B cell (primary cell): ENCODE data around the gene SERPINE3. TPM values are rescaled to one million over a fixed set of nuclear protein-coding genes. Genes with fewer than 3 reads are reported as not detected.

ENCODE experiments used
- ATAC-seq: fragments of 200-7000 bp; cut with Tn5 transposase; one replicate; pipeline ENCODE4 v1.10.0; 2021; ENCODE audit warnings: low read depth, mild to moderate bottlenecking, moderate number of reproducible peaks, moderate library complexity
- CTCF ChIA-PET: fragments of 350-600 bp; sonication (Branson Sonifier 250); formaldehyde crosslinking; loops from one replicate; lab custom pipeline; 2021; ENCODE audit warnings: antibody characterized with exemption, inconsistent platforms; lab: Charles Lee
- POLR2A ChIA-PET: fragments of 350-600 bp; sonication (Branson Sonifier 250); formaldehyde crosslinking; loops from one replicate; lab custom pipeline; 2021; ENCODE audit warnings: antibody characterized with exemption; lab: Charles Lee
- DNase-seq: peaks from one replicate; pipeline ENCODE4 v3.0.0; 2013
- H2AFZ ChIP-seq: 2 replicates; pipeline ENCODE4 v1.6.1; 2012; ENCODE audit warnings: mild to moderate bottlenecking, low read depth, low read length; ENCODE audit not compliant: insufficient read depth, poor library complexity, severe bottlenecking
- H3K27ac ChIP-seq, 2 donors: 1 replicate in 1 of 2; 2 replicates in 1 of 2; pipeline ENCODE4 v1.5.1; 2012 to 2013; ENCODE audit warnings: low read length in 2 of 2, mild to moderate bottlenecking in 2 of 2, moderate library complexity in 1 of 2
- H3K27me3 ChIP-seq, 4 experiments: fragments of 200-600 bp in 1 of 4; sonication (generic) in 1 of 4; replicated peaks in 1 of 4; 1 replicate in 2 of 4; 2 replicates in 2 of 4; pipeline versions ENCODE4 v1.6.1 to v1.7.0; 2013 to 2016; ENCODE audit warnings: low read length in 3 of 4, mild to moderate bottlenecking in 2 of 4, mixed read lengths in 1 of 4, moderate library complexity in 1 of 4; ENCODE audit not compliant: insufficient read depth in 4 of 4, control insufficient read depth in 3 of 4; ENCODE audit errors: control extremely low read depth in 1 of 4
- H3K36me3 ChIP-seq, 2 experiments: replicated peaks in 1 of 2; 1 replicate in 1 of 2; 2 replicates in 1 of 2; pipeline versions ENCODE4 v1.6.1 to v1.7.1; 2013; ENCODE audit warnings: low read length in 1 of 2; ENCODE audit not compliant: insufficient read depth in 2 of 2, control insufficient read depth in 1 of 2; ENCODE audit errors: control extremely low read depth in 1 of 2, extremely low read depth in 1 of 2
- H3K4me1 ChIP-seq, 2 donors: fragments of 200-600 bp in 1 of 2; sonication (generic) in 1 of 2; 1 replicate in 1 of 2; 2 replicates in 1 of 2; pipeline versions ENCODE4 v1.5.1 to v1.6.1; 2013 to 2017; ENCODE audit warnings: low read length in 2 of 2; ENCODE audit not compliant: control insufficient read depth in 2 of 2, insufficient read depth in 2 of 2
- H3K4me2 ChIP-seq: replicated peaks from 2 replicates; pipeline ENCODE3; 2012; ENCODE audit warnings: mild to moderate bottlenecking, low read depth, low read length; ENCODE audit not compliant: poor library complexity, severe bottlenecking
- H3K4me3 ChIP-seq, 5 experiments: fragments of 200-600 bp in 1 of 5; sonication (generic) in 1 of 5; 1 replicate in 3 of 5; 2 replicates in 2 of 5; pipeline versions ENCODE4 v1.5.1 to v1.7.0; 2011 to 2016; ENCODE audit warnings: low read length in 4 of 5, mild to moderate bottlenecking in 4 of 5, low read depth in 2 of 5, control low read depth in 1 of 5, moderate library complexity in 1 of 5; ENCODE audit not compliant: insufficient read depth in 1 of 5; ENCODE audit errors: control extremely low read depth in 1 of 5, extremely low read depth in 1 of 5
- H3K79me2 ChIP-seq: fragments of 200-600 bp; sonication (generic); one replicate; pipeline ENCODE4 v1.6.0; 2016; ENCODE audit warnings: low read length; ENCODE audit not compliant: control insufficient read depth, insufficient read depth
- H3K9ac ChIP-seq: fragments of 200-600 bp; sonication (generic); 2 replicates; pipeline ENCODE4 v1.6.1; 2017; ENCODE audit warnings: mild to moderate bottlenecking, low read length, moderate library complexity
- H3K9me3 ChIP-seq, 3 donors: one replicate each; pipeline versions ENCODE4 v1.6.1 to v1.7.1; 2013; ENCODE audit warnings: low read length in 2 of 3; ENCODE audit not compliant: control insufficient read depth in 2 of 3, insufficient read depth in 1 of 3; ENCODE audit errors: control extremely low read depth in 1 of 3
- H4K20me1 ChIP-seq: 2 replicates; pipeline ENCODE4 v1.6.0; 2012; ENCODE audit warnings: mild to moderate bottlenecking, low read length; ENCODE audit not compliant: insufficient read depth, control insufficient read depth, poor library complexity, severe bottlenecking
- H3K27ac Mint-ChIP-seq: one replicate; pipeline ENCODE4 v1.8.0; 2021; ENCODE audit warnings: mixed read lengths
- H3K27me3 Mint-ChIP-seq: one replicate; pipeline ENCODE4 v1.8.0; 2021; ENCODE audit warnings: mixed read lengths
- H3K4me1 Mint-ChIP-seq: one replicate; pipeline ENCODE4 v1.8.0; 2021; ENCODE audit warnings: mixed read lengths
- H3K4me3 Mint-ChIP-seq: one replicate; pipeline ENCODE4 v1.8.0; 2021; ENCODE audit warnings: mixed read lengths
- H3K9me3 Mint-ChIP-seq: one replicate; pipeline ENCODE4 v1.8.0; 2022; ENCODE audit warnings: mixed read lengths; ENCODE audit not compliant: insufficient read depth
- CTCF ChIP-seq: fragments of 200-600 bp; IDR thresholded peaks from one replicate; pipeline ENCODE4 v1.8.0; 2022; ENCODE audit warnings: antibody characterized with exemption, mild to moderate bottlenecking
- EZH2 ChIP-seq: IDR thresholded peaks from 2 replicates; pipeline ENCODE4 v1.6.1; 2012; ENCODE audit warnings: borderline replicate concordance, low read depth, mild to moderate bottlenecking, moderate library complexity, low read length; ENCODE audit not compliant: insufficient read depth, poor library complexity, severe bottlenecking
- WGBS: methylation state at CpG from one replicate; pipeline ENCODE4 v1.1.5; 2013; ENCODE audit warnings: missing lambda C conversion rate; ENCODE audit not compliant: insufficient coverage; 5-methylcytosine and 5-hydroxymethylcytosine counted together
- intact Hi-C: fragments of 100-400 bp; cut with micrococcal nuclease; formaldehyde crosslinking; loops from one replicate; pipeline ENCODE4 v1.10.0; 2022
- polyA plus RNA-seq: library from polyadenylated mRNA; depleted of rRNA; stranded (reverse); fragments of >200 nt; gene quantifications from 2 replicates; pipeline ENCODE4 v1.2.3, GENCODE V29; 2012
- total RNA-seq, 2 donors: library from RNA; stranded (reverse); fragments of 120-200 nt in 1 of 2; gene quantifications; 1 replicate in 1 of 2; 2 replicates in 1 of 2; pipeline versions ENCODE4 v1.2.3 to v1.2.4, GENCODE V29; 2013 to 2022

Gene SERPINE3
- total and polyA plus RNA-seq, 2 donors (not counting 1 experiment from before 2014, with no cell fraction given), result not detected

GRCh38 chr13:51324714-51325420, 14.6 kb upstream of the SERPINE3 start:
- no peak overlapping the region for H3K27ac ChIP-seq
- H3K36me3 ChIP-seq, result no peaks in the 10 kb centered on the region
- H4K20me1 ChIP-seq, result no peaks in the 10 kb centered on the region
- no peaks in the 10 kb centered on the region for H3K9me3 ChIP-seq
- no peak overlapping the region for H3K4me2 ChIP-seq
- no peak overlapping the region for H3K4me3 ChIP-seq
- Mint-ChIP-seq H3K4me1 (peaks cover 9% of the 10 kb centered on the region), H3K27ac (no peak overlapping the region), H3K9me3 (no peaks in the 10 kb centered on the region), H3K4me3 (no peak overlapping the region), H3K27me3 (no peaks in the 10 kb centered on the region)
- H3K4me1 ChIP-seq, result peaks cover 0 to 6% of the 10 kb centered on the region in 2 donors
- no peaks in the 10 kb centered on the region for H3K79me2 ChIP-seq
- ATAC-seq (peak; percentile 14), DNase-seq (no peak)
- POLR2A ChIA-PET, result no interaction called here
- CTCF ChIA-PET, result no interaction called here
- intact Hi-C loops, result no loop called here
- H3K9ac ChIP-seq, result no peak overlapping the region
- WGBS, result 9% methylated on average over 9 of the region's 14 CpGs
- TF ChIP-seq CTCF, result no peak
- no peak for TF ChIP-seq EZH2
- H3K27me3 ChIP-seq, result no peaks in the 10 kb centered on the region
- H2AFZ ChIP-seq, result no peak overlapping the region

DNA sequence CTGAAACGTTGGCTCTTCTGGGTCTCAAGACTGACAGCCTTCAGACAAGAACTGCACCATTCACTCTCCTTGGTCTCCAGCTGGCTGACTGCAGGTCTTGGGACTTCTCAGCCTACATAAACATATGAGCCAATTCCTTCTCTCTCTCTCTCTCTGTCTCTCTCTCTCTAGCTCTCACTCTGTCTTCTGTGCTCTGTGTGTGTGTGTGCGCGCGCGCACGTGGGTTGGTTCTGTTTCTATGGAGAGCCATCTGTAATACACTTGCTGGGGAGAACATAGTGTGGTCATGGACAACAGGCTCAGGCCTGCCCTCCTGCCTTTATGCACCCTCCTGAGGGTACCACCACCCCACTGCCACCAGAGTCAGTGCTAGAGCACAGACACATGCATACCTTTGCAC, 13.7 kb upstream of the SERPINE3 start:
- H3K27ac Mint-ChIP-seq, result no peak overlapping the region
- no peak overlapping the region for H3K4me3 Mint-ChIP-seq
- Histone ChIP-seq H3K79me2 (no peaks in the 10 kb centered on the region), H3K36me3 (no peaks in the 10 kb centered on the region), H3K9me3 (no peaks in the 10 kb centered on the region), H3K4me1 (peaks cover 3 to 12% of the 10 kb centered on the region in 2 donors), H3K4me2 (no peak overlapping the region), H3K27ac (no peak overlapping the region), H3K27me3 (no peaks in the 10 kb centered on the region), H2AFZ (no peak overlapping the region), H4K20me1 (no peaks in the 10 kb centered on the region), H3K4me3 (no peak overlapping the region), H3K9ac (no peak overlapping the region)
- CTCF ChIA-PET, result no interaction called here
- H3K4me1 Mint-ChIP-seq, result peaks cover 13% of the 10 kb centered on the region
- POLR2A ChIA-PET, result no interaction called here
- ATAC-seq, result no peak
- intact Hi-C loops, result no loop called here
- 100% methylated on average over 1 of the region's 6 CpGs for WGBS
- H3K27me3 Mint-ChIP-seq, result no peaks in the 10 kb centered on the region
- no peaks in the 10 kb centered on the region for H3K9me3 Mint-ChIP-seq
- DNase-seq, result no peak
- TF ChIP-seq EZH2, result no peak
- no peak for TF ChIP-seq CTCF
